ENCODE data around the gene PTPRD.

GRCh38 chr9:8437876-8438275 lies 2174.9 kb downstream of the PTPRD start:
- TF ChIP-seq EZH2 (IDR thresholded peaks at IDR 0.05; ENCODE audit: borderline replicate concordance, insufficient read depth, low read depth, low read length, poor library complexity, severe bottlenecking) (no peak), CTCF (IDR thresholded peaks at IDR 0.05) (no peak)

Measured in B cell (primary cell).